HG03521 (cell line): Measurements from ENCODE around the gene TANGO2.

Experiments used
- ATAC-seq: cut with Tn5 transposase; IDR thresholded peaks from one replicate; pipeline ENCODE4 v1.9.1; 2021; ENCODE audit warnings: mild to moderate bottlenecking, moderate library complexity; ENCODE audit not compliant: unreplicated experiment

TANGO2 gene

DNA sequence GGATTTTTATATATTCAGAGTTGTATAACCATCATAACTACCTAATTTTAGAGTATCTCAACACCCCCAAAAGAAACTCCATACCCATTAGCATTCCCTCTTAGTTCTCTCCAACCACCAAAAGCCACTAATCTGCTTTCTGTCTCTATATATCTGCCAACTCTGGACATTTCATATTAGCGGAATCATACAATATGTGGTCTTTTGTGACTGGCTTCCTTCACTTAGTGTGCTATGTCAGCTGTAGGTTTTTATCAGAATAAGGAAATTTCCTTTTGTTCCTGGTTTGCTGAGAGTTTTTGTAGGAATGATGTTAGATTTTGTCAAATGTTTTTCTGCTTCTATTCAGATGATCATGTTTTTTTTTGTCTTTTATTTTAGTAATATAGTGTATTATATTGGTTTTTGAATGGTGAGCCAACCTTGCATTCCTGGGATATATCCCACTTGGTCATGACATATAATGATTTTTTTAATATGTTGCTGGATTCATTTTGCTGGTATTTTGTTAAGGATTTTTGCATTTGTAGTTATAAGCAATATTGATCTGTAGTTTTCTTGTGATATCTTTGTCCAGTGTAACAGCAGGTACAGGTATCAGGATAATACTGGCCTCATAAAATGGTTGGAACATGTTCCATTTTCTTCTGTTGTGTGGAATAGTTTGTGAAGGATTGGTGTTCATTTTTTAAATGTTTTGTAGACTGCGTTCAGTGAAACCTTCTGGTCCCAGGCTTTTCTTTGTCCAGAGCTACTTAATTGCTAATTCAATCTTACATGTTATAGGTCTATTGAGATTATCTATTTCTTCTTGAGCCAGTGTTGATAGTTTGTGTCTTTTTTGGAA lies 75.9 kb downstream of the TANGO2 start:
- no peak for ATAC-seq

DNA sequence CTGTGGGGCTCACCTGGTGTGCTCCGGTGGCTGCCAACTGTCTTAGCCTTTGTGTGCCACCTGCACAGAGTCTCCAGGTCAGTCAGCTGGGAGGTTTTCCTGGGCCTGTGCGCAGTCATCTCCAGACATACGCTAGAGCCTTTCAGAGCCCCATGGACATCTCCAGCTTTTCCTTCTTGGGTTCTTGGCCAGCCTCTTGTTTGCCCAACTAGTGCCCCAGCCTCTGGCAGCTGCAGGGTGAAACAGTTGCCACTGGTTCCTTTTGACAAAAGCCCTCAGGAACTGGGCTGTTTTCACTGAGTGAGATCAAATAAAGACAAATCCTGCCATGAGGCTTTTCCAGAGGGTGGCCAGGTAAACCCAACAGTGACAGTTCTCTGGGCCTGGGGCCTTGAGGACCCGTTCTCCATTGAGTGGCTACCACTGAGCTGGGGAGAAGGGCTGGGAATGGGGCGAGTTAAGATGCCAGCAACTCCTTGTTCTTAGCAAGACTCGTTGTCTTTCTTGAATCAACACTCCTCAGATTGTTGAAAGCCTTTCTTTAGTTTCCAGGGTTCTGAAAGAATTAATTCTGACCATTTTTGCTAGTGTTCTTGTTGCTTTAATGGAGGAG lies 78.3 kb downstream of the TANGO2 start:
- no peak for ATAC-seq

DNA sequence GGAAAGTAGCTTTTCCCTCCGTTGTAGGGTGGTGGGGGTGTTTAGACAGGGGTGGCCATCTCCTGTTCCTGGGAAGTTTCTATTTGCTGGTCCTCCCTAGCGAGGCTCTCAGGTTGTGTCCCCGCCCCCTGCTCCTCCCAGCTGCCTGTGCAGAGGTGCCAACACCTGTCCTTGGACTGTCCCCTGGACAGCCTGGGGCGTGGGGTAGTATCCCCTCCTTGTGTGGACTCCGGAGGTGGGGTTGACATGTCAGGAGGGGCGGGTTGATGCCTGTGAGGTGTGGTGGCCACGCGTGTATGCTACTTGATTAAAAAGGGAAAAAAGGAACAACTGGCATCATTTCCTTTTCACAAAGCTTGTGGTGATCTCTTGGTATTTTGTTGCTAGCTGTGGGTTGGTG lies 80.7 kb downstream of the TANGO2 start:
- no peak for ATAC-seq

DNA sequence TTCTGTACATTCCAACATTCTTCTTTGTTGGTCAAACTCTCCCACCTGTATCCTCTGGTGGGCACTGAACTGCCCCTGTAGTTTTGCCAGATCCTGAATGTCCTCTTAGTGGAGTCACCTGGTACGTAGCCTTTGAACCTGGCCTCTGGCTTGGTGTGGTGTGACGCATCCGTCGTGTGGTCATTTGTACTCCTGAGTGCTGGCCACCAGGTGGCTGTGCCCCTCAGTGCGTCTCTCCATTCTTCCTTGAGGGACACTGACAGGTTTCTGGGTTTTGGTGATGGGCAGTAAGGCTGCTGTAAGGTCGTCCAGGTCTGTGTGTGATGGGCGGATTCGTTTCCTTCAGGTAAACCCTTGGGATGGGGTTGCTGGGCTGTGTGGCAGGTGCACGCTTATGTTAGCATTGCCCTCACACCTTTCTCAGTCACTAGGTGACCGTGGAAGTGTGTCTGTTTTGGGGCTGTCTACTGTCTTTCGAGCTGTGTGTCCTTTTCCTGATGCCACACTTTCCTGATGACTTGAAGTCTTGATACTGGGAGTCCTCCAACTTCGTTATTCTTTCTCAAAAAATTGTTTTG lies 81.4 kb downstream of the TANGO2 start:
- ATAC-seq, result no peak

DNA sequence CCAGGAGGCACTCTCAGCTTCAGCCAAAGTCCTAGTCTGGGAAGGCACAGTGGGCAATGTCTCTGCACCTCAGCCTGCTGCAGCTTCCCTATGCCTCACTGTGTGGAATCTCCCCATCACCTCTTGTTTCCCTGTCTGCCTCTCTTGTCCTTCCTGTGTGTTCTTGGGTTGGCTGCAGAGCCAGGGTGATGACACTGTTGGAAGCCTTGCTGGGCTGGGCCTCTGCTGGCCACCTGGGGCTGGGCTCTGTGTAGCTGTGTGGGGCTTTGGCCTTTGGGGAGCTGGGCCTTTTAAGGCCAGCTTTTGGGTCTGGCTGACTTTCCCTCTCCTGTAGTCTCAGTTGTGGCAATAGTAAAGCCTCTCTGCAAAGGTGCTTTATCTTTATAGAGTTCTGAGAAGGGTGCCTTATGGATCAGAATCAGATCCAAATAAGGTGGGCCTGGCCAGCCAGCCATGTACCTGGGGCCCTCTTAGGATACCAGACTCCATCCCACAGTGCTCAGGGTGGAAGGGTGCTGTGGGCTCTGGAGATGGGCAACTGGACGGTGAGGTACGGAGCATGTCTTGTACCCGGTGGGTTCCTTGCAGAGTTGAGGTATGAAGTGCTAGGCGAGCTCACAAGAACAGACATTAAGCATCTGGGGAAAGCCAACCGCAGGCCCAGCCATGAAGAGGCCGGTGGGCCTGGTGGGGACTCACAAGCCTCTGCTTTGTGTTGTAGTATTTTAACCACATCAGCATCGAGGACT lies 84.7 kb downstream of the TANGO2 start:
- no peak for ATAC-seq

DNA sequence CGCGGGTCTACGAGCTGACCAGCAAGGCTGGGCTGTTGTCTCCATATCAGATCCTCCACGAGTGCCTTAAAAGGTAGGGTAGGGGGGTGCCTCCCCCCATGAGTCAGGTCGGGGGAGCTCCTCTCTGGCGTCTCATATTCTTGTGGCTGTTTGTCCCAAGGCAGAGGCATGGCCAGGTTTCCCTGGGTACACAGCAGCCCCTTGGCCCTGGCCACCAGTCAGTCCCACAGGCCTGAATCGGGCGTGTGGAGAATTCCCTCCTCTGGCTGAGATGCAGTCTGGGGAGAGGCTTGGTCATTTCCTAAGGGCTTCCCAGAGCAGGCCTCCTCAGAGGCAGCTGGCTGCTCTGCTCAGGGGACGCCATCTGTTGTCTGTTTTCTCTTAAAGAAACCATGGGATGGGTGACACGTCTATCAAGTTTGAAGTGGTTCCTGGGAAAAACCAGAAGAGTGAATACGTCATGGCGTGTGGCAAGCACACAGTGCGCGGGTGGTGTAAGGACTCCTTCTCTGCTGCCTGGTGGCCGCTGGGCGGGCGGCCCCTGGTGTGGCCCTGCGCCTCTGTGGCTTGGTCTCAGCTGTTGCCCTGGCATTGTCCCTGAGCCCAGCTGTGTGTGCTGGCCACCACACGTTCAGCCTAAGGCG lies 85.4 kb downstream of the TANGO2 start:
- ATAC-seq, result no peak

DNA sequence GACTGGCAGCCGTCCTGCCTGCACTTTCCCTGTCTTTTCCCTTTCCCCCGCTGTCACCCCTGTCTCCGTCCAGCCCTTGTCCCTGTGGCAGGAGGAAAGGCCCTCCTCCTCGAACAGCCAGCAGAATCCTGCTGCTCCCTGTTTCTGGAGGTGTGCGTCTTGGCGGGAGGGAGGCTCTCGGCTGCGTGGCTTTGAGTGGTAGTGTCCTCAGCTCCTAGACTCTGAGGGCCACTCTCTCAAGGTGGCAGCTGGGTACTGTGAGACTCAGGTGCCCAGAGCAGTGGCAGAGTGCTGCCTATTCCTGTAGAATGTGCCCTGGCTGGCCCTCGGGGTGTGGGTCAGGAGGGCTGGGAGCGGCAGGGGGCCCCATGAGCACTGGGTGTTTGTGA lies 85.9 kb downstream of the TANGO2 start:
- ATAC-seq, result no peak

DNA sequence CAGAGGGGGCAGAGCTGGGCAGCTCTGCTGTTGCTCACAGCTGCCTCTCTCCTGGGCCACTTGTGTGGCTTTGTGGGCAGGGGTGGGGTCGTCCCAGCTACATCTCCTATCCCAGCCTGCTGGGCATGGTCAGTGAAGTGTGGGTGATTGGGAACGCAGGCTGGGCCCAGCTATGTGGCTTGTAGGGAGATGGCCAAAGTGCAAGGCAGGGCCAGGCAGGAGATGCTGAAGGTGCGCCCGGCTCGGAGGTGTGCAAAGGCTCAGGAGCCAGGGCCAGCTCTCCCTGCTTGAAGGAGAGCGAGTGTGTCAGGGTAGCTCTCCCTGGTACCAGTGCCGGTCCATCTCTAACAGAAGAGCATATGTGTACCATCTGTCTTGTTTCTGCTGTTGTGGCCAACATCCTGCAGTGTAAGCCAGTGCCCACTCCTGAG lies 86.6 kb downstream of the TANGO2 start:
- no peak for ATAC-seq

DNA sequence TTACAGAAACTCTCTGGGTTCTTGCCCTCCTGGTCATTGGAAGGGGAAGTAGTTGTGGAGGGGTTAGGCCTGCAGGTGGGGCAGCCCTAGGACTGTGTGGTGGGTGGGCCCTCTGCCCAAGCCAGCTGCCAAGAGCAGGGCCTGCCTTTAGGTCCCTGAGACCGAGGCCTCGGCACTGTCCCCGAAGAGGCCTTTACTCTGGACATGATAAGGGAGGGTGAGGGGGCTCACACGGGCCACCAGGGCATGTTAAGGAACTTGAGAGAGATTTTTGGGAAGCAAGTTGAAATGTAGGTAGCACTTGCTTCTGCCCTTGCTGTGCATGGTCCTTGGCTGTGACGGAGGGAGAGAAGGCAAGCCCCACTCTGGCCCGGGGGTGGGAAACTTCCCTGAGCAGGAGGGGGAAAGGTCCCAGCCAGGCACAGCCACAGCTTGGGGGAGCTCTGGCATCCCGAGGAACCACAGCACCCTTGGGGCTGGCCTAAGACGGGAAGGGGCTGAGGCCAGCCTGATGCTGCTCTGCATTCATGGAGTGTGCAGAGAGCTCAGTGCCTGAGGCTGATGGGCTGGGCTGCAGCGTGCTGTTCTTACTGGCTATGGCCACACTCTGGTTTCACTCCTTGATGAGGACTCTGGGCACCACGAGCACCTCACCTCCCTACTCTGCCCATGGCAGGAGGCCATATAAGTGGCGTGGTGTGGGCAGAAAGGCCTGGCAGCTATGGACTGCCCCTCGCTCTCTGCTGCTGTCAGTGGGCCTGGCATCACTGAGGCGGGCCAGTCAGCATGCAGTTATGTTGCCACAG lies 87.2 kb downstream of the TANGO2 start:
- no peak for ATAC-seq

DNA sequence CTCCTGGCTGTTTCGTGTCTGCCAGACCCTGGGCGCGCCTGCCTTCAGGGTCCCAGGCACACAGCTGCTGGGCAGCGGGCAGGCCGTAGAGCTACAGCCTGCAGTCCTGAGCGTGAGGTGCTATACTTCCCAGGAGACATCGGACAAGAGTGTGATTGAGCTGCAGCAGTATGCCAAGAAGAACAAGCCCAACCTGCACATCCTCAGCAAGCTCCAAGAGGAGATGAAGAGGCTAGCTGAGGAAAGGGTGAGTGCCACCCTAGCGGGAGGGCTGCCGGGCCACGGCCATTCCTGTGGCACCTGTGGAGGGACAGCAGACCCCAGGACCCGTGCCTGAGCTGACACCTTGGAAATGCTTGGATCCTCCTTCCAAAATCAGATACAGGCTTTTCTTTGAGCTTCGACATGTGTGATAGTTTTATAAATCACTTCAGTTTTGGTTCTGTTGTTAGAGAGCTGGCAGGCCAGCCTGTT lies 87.9 kb downstream of the TANGO2 start:
- no peak for ATAC-seq

DNA sequence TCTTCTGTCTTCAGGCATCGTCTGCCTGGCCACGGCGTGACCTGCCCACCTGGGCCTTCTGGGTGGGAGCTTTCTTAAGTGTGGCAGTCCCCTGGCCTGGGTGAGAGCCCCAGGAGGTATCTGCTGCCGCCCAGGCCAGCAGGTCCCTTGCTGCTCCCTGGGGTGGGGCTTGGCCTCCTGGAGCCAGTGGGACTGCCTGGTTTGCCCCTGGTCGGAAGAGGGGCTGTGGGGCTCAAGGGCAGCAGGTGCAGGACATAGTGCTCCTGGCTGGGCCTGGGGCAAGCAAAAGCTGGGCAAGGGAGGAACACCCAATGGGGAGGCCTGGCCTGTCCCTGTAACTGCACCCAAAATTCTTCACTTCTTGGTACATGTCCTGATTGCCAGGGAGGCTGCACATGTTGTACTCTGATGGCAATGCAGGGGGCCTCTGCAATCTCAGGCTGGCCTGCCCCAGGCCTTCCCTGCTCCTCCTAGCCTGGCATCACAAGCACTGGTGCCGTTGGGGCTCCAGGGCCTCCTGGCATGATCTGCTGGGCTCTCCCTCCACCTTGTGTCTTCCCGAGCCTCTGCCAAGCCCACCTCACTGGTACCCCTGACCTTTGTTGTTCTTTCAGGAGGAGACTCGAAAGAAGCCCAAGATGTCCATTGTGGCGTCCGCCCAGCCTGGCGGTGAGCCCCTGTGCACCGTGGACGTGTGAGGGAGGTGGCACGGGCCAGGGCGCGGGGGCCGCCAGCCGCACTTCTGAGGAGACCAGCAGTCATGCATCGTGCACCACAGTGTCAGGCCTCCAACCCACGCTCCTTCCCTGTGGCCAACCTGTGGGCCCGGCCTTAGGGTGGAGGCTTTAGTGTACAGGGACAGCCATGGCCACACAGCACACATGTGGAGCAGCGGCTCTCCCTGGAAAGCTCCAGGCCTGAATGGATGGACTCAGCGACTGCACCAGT lies 88.8 kb downstream of the TANGO2 start:
- ATAC-seq, result no peak

DNA sequence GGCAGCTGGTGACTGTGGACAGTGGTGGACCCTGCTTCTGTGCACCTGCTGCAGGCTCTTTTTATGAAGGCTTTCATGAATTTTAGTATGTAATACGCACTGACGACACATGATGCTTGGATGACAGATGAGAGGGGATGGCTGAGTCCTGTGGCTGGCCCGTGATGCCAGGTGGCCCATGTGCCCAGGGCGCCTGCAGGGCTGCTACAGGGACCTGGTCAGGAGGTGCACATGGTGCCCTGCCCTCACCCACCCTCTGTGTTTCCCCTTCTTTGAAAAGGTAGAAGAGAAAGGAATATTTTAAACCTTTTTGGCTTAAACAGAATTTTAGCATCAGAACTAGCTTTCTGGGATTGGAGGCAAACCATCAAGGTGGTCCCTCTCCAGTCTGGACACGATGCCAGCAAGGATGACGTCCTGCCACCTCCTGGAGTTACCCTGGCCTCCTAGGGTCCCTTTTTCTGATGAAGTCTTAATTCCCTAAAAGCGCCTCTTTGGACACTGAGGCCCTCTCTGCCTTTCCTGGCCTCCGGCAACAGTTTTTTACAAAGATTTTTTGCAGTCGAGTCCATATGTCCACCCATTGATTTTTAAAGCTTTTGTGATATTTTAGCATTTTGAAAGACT lies 89.6 kb downstream of the TANGO2 start:
- ATAC-seq, result no peak

DNA sequence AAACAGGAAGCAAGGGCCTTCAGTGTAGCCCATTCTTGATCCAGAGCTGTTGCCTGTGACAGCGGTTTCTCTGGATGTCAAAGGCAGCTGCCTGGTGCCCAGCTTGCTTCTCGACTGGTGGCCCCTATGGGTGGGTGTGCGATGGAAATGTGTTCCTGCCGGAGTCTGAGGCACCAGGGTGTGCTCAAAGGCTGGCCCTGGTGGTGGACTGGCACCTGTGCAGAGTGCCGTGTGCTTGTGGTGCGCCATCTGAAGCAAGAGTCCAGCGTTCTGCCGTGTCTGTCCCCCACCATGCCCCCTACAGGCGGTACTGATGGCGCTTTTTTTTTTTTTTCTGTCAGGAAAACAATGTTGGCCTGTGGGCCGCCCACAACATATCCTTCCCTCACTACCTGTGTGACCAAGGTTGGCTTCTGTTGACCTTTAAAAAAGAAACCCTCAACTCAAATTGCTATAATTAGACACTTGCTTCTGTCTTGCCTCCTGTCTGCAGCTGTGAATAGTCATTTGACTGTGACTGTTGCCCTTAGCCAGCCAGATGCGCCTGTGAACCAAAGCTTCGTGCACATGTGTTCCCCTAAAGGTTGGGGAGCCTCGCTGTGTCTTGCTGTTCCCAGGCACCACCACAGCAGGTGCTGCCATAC lies 90.3 kb downstream of the TANGO2 start:
- ATAC-seq, result no peak

DNA sequence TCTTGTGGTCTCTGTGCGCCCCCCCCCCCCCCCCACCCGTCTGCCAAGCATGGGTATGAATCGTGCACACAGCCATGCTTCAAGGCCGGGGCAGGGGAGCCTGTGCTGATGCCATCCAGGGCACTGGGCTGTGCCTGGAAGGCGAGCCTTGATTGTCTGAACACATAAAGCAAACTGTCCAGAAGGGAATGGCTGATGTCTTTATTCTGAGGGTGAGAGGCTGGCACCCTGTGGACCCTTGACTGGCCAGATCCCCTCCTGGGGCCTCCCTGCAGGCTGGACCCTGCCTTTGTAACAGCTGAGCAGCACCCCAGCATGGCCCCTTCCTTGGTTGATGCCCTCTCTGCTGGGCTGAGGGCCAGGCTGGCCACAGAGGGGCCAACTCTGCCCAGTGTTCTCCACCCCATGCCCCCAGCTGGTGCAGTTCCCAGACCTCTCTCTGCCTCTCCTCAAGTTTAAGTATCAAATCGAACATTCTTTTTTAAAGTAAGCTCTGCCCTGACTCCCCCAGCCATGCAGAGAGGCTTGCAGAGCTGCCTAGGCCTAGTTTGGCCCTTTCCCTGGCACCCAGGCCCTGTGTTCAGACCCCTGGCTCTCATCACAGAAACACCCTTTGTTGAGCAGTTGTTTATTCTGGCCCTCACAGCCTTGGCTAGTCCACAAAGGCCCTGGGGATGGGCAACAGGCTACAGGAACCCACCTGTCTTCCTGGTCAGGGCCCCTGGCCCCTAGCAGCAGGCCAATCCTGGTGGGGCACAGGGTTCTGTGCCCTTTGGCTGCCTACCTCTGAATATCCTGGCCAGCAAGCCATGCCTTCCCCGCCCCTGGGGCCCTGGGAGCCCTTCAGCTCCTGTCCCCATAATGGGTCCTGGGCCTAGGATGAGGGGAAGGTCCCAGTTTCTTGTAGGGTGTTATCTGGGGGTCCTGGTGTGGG lies 91.0 kb downstream of the TANGO2 start:
- ATAC-seq, result no peak

DNA sequence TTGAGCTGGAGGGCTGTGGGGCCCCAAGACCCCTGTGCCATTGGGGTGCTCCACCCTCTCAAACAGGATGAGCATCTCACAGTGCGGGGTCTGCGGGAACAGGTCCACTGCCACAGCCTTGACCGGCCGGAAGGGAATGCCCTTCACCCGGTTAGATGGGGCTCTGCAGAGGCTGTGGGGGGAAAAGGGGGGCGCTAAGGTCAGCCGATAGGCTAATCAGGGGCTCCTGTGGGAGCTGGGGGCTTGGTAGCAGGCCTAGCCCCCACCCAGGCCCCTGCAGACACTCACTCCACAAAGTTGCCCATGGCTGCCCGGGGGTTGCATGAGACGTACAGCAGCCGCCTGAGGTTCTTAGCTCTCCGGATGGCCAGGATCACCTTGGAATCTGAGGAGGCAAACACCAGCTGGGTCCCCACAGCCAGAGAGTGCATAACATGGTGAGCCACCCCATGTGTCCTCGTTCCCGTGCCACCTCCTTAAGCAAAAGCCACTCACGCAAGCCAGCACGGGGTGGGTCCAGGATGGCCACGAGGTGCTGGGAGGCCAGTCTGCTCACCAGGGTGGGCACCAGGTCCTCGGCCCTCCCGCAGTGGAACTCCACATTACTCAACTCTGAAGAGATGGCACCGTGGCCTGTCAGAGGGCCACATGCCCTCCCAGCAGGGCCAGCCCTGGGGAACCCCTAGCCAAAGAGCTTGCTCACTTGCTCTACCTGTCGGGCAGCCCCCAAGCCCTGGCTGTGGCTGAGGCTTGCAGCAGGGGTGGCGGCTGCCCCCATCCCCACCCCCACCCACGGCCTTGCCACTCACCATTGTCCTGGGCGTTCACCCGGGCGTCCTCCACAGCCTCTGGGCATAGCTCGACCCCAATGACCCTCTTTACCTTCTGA lies 92.0 kb downstream of the TANGO2 start:
- ATAC-seq, result no peak
